Peyer's patch (tissue), 4 donors: Measurements from ENCODE around the gene CABP4. TPM values are rescaled to one million over a fixed set of nuclear protein-coding genes. Genes with fewer than 3 reads are reported as not detected.
A peak's percentile ranks its signal among the peaks of the same experiment; 100 is the strongest.

ENCODE experiments used
- DNase-seq, 3 donors: peaks; one replicate each; pipeline ENCODE4 v3.0.0-alpha.2; 2017 to 2019
- H3K27ac ChIP-seq, 4 donors: fragments of 200-600 bp; sonication (generic); one replicate each; pipeline ENCODE4 v1.5.1; 2016 to 2019
- H3K27me3 ChIP-seq, 2 donors: fragments of 200-600 bp; sonication (generic); one replicate each; pipeline ENCODE4 v1.5.1; 2019
- H3K36me3 ChIP-seq, 3 donors: fragments of 200-600 bp; sonication (generic); one replicate each; pipeline ENCODE4 v1.5.1; 2016 to 2019
- H3K4me1 ChIP-seq, 4 donors: fragments of 200-600 bp; sonication (generic); one replicate each; pipeline ENCODE4 v1.5.1; 2016 to 2019
- H3K4me3 ChIP-seq, 4 donors: fragments of 200-600 bp; sonication (generic); 1 replicate in 3 of 4; 2 replicates in 1 of 4; pipeline ENCODE4 v1.5.1; 2016 to 2019; ENCODE audit warnings: mild to moderate bottlenecking in 1 of 4
- H3K9me3 ChIP-seq, 4 donors: fragments of 200-600 bp; sonication (generic); one replicate each; pipeline ENCODE4 v1.5.1; 2016 to 2019; ENCODE audit warnings: mild to moderate bottlenecking in 1 of 4
- POLR2A ChIP-seq, 2 donors: fragments of 450-650 bp; IDR thresholded peaks; one replicate each; pipeline ENCODE4 v1.5.1; 2017; ENCODE audit warnings: antibody characterized with exemption in 2 of 2, mild to moderate bottlenecking in 2 of 2, moderate library complexity in 2 of 2
- total RNA-seq, 4 donors: library from RNA; depleted of rRNA; stranded (reverse); fragments of >200 nt; gene quantifications; one replicate each; pipeline ENCODE4 v1.1.0, GENCODE V29; 2016
- TF ChIP-seq, protein P1 (sequence below), 6 experiments: fragments of 450-650 bp in 4 of 6; fragments of 200-600 bp in 2 of 6; sonication (generic) in 1 of 6; IDR thresholded peaks; one replicate each; pipeline ENCODE4 v1.5.1; 2017 to 2019; ENCODE audit warnings: antibody characterized with exemption in 6 of 6, mild to moderate bottlenecking in 3 of 6, moderate library complexity in 1 of 6

Gene CABP4
- total RNA-seq, 4 donors from 2014 or later: 0.85 to 3.3 (median 0.94) TPM; not detected in 1

DNA sequence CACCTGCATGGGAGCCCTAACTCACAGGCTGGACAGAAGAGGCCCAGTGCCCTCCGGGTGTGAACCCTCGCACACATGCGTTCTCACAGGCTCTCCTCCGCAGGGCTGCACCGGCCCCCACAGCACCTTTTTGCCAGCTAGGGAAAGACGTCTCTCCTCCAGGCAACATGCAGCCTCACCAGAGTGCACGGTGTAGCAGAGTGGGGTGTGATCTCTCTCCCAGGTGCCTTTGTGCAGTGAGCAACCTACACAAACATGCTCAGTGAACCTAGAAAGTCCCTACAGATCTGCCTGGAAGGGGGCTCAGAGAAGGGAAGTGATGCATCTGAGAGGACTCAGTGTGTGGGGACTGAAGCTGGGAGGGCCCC is 43.4 kb upstream of the CABP4 start:
- no peak overlapping the region for H3K4me3 ChIP-seq
- no peak for TF ChIP-seq POLR2A (IDR thresholded peaks at IDR 0.05)
- TF ChIP-seq, protein P1, sequence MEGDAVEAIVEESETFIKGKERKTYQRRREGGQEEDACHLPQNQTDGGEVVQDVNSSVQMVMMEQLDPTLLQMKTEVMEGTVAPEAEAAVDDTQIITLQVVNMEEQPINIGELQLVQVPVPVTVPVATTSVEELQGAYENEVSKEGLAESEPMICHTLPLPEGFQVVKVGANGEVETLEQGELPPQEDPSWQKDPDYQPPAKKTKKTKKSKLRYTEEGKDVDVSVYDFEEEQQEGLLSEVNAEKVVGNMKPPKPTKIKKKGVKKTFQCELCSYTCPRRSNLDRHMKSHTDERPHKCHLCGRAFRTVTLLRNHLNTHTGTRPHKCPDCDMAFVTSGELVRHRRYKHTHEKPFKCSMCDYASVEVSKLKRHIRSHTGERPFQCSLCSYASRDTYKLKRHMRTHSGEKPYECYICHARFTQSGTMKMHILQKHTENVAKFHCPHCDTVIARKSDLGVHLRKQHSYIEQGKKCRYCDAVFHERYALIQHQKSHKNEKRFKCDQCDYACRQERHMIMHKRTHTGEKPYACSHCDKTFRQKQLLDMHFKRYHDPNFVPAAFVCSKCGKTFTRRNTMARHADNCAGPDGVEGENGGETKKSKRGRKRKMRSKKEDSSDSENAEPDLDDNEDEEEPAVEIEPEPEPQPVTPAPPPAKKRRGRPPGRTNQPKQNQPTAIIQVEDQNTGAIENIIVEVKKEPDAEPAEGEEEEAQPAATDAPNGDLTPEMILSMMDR (IDR thresholded peaks at IDR 0.05): no peak
- H3K27me3 ChIP-seq: peaks cover 0 to 8% of the 10 kb centered on the region in 2 donors

DNA sequence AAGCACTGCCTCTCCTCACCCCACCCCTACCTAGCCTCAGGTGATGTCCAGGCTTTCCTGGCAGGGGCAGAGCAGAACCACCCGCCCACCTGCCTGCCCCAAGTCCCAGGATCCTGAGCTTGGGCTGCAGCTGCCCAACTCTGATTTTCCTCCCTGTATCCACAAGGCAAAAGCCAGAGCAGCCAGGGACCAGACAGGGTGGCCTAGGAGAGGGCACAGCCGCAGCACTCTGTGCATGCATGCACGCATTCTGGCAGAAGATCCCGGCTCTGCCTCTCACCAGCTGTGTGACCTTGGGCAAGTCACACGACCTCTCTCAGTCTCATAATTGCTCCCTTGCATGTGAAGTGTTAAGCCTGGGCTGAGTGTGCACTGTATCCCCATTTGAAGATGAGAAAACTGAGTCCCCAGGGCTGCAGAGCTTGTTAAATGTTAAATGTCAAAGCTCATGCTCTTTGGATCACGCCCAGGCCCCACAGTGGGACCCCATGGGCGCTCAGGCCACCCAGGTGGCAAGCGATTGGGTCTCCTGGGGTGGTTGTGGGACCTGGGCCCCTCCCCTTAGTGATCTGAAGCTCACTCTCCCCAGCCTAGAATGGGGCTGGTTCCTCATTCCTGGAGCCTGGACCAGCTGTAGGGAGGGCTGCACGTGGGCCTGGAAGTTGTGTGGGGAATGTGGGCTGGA is 42.5 kb upstream of the CABP4 start:
- peaks cover 0 to 8% of the 10 kb centered on the region in 2 donors for H3K27me3 ChIP-seq
- peaks cover 0 to 63% (median 37%) of the 10 kb centered on the region in 4 donors for H3K4me1 ChIP-seq

More for the DNA sequence above, 43.4 kb upstream of the CABP4 start:
- Histone ChIP-seq H3K36me3 (no peaks in the 10 kb centered on the region), H3K9me3 (no peaks in the 10 kb centered on the region), H3K4me1 (peaks cover 0 to 62% (median 43%) of the 10 kb centered on the region in 4 donors), H3K27ac (no peak overlapping the region)
- no peak for DNase-seq

DNA sequence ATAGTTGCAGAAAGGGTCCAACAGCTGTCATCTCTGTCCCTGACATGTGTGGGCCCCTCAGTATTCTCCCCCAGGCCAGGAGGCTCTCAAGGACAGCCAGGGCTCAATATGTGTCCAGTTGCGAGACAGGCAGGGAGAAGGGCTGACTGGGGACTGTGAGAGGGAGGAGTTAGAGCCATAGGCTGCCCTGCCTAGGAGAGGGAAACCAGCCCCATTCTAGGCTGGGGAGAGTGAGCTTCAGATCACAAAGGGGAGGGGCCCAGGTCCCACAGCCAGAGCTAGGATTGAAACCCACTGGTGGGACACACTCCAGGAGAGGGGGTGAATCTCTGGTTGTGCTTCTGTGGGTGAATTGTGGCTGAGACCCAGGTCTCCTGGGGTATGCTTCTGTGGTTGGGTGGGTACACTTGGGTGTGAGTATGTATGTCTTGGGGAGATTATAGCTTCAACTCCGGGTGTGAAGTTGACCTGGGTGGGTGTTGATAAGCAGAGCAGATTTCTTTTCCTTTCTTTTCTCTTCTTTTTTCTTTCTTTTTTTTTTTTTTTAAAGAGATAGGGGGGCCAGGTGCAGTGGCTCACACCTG is 41.8 kb upstream of the CABP4 start:
- Histone ChIP-seq H3K9me3 (no peaks in the 10 kb centered on the region), H3K4me3 (no peak overlapping the region), H3K36me3 (no peaks in the 10 kb centered on the region), H3K4me1 (peaks cover 0 to 58% (median 31%) of the 10 kb centered on the region in 4 donors), H3K27ac (no peak overlapping the region), H3K27me3 (peaks cover 0 to 8% of the 10 kb centered on the region in 2 donors)
- TF ChIP-seq, protein P1 (IDR thresholded peaks at IDR 0.05): no peak
- TF ChIP-seq POLR2A (IDR thresholded peaks at IDR 0.05): no peak
- no peak for DNase-seq

More for the DNA sequence above, 42.5 kb upstream of the CABP4 start:
- no peaks in the 10 kb centered on the region for H3K36me3 ChIP-seq
- no peak overlapping the region for H3K4me3 ChIP-seq
- H3K9me3 ChIP-seq: no peaks in the 10 kb centered on the region
- TF ChIP-seq POLR2A (IDR thresholded peaks at IDR 0.05): no peak
- TF ChIP-seq, protein P1 (IDR thresholded peaks at IDR 0.05): no peak
- no peak for DNase-seq
- H3K27ac ChIP-seq: no peak overlapping the region

DNA sequence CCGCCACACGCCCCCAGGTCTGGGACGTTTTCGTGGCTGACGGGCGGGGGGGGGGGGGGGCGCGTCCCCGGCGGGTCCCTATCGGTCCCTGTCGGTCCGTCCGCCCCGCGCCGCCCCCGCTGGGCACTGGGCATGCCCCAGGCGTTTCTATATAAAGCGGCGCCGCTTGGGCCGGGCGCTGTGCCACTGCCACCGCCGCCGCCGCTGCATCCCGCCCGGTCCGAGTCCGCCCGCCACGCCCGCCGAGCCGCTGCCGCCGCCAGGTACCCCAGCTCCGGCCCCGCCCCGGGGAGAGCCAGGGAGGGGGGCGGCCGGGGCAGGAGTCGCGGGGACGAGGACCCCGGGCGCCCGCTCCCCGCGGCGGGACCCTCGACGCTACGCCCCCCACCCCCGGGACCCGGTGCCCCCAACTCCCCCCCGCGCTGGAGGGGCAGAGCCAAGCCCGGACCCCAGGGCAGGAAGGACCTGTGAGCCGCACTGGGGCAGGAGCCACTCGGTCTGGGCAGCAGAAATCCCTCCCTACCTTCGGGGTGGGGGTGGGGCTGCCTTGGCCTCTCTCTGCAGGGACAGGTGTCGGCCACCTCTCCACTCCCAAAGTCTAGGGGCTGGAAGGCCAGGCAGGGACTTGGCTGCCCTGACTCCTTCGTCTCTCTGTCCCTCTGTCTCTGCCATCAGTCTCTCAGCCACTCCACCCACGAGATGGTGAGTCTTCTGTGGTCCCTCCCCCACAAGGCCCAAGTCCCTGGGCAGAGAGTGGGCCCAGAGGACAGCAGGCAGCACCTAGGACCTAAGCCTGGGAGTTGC is 39.5 kb upstream of the CABP4 start, which contains the start of gene CARNS1:
CARNS1 (plus strand) TSS at position 178 of the 804 bp plus-strand sequence; CDS start at position 700, 522 bp downstream.
- no peaks in the 10 kb centered on the region for H3K36me3 ChIP-seq
- H3K4me3 ChIP-seq: peak within 1 kb of the TSS; percentile 31 to 47 (median 38)
- no peak for DNase-seq
- TF ChIP-seq POLR2A (IDR thresholded peaks at IDR 0.05): no peak
- TF ChIP-seq, protein P1 (IDR thresholded peaks at IDR 0.05): no peak
- peaks cover 0 to 64% (median 32%) of the 10 kb centered on the region in 4 donors for H3K4me1 ChIP-seq
- H3K27ac ChIP-seq: peak within 1 kb of the TSS in 2 of 4 donors; percentile 3 to 98
- H3K9me3 ChIP-seq: no peaks in the 10 kb centered on the region
- H3K27me3 ChIP-seq: peaks cover 0 to 8% of the 10 kb centered on the region in 2 donors
